Lung (tissue), 12 donors: ENCODE measurements around the gene GSC2. TPM values are rescaled to one million over a fixed set of nuclear protein-coding genes. Genes with fewer than 3 reads are reported as not detected.

Experiments used
- ATAC-seq: fragments of 200-7000 bp; cut with Tn5 transposase; one replicate; pipeline ENCODE4 v1.9.1; 2020; ENCODE audit warnings: moderate number of reproducible peaks; ENCODE audit not compliant: insufficient read depth, low FRiP score
- DNase-seq, 3 donors: peaks; one replicate each; pipeline ENCODE4 v3.0.0-alpha.2; 2013 to 2017
- H3K27ac ChIP-seq, 2 donors: one replicate each; pipeline ENCODE4 v1.5.1; 2013; ENCODE audit warnings: mild to moderate bottlenecking in 2 of 2, moderate library complexity in 2 of 2, control low read depth in 1 of 2, inconsistent platforms in 1 of 2, low read depth in 1 of 2, low read length in 1 of 2
- H3K27me3 ChIP-seq, 3 donors: one replicate each; pipeline ENCODE4 v1.5.1; 2013; ENCODE audit warnings: low read length in 2 of 3; ENCODE audit not compliant: control insufficient read depth in 3 of 3, insufficient read depth in 3 of 3
- H3K36me3 ChIP-seq, 4 donors: one replicate each; pipeline ENCODE4 v1.5.1; 2013; ENCODE audit warnings: low read length in 4 of 4, mild to moderate bottlenecking in 1 of 4, moderate library complexity in 1 of 4; ENCODE audit not compliant: control insufficient read depth in 4 of 4, insufficient read depth in 4 of 4
- H3K4me1 ChIP-seq, 5 donors: one replicate each; pipeline ENCODE4 v1.5.1; 2013; ENCODE audit warnings: low read length in 5 of 5, mild to moderate bottlenecking in 2 of 5, moderate library complexity in 1 of 5; ENCODE audit not compliant: control insufficient read depth in 5 of 5, insufficient read depth in 5 of 5
- H3K4me3 ChIP-seq: one replicate; pipeline ENCODE4 v1.5.1; 2013; ENCODE audit warnings: mild to moderate bottlenecking, control low read depth, moderate library complexity
- H3K9ac ChIP-seq, 2 donors: one replicate each; pipeline ENCODE4 v1.5.1; 2013; ENCODE audit warnings: low read length in 2 of 2, control low read depth in 1 of 2; ENCODE audit not compliant: insufficient read depth in 1 of 2
- H3K9me3 ChIP-seq, 4 donors: one replicate each; pipeline ENCODE4 v1.5.1; 2013; ENCODE audit warnings: low read length in 3 of 4, mild to moderate bottlenecking in 1 of 4, moderate library complexity in 1 of 4; ENCODE audit not compliant: control insufficient read depth in 4 of 4, insufficient read depth in 3 of 4
- WGBS, 2 donors: extraction: QIAGEN DNeasy Blood & Tissue Kit; methylation state at CpG; one replicate each; pipeline ENCODE4 v1.1.7; 2013; 5-methylcytosine and 5-hydroxymethylcytosine counted together
- polyA plus RNA-seq, 2 donors: library from polyadenylated mRNA; stranded (reverse); fragments of 200-250 nt; gene quantifications; one replicate each; pipeline ENCODE4 v1.2.1, GENCODE V29; 2013
- total RNA-seq, 2 donors: library from RNA; depleted of rRNA in 1 of 2; stranded (reverse); fragments of >200 nt in 1 of 2; gene quantifications; one replicate each; pipeline ENCODE4 v1.2.1, GENCODE V29; 2014 to 2021
- TF ChIP-seq, protein P1 (sequence below): IDR thresholded peaks from 2 replicates; pipeline ENCODE4 v1.5.1; 2012; ENCODE audit warnings: mild to moderate bottlenecking; ENCODE audit errors: control extremely low read depth, extremely low read depth
- donor health status: control.
- donor health status: control.
- donor health status: Bipolar disorder and iron deficiency.
- donor health status: healthy.
- donor health status: DM: yes; HTN: yes; CAD: no.

Gene GSC2
- total and polyA plus RNA-seq, 4 donors = not detected

DNA sequence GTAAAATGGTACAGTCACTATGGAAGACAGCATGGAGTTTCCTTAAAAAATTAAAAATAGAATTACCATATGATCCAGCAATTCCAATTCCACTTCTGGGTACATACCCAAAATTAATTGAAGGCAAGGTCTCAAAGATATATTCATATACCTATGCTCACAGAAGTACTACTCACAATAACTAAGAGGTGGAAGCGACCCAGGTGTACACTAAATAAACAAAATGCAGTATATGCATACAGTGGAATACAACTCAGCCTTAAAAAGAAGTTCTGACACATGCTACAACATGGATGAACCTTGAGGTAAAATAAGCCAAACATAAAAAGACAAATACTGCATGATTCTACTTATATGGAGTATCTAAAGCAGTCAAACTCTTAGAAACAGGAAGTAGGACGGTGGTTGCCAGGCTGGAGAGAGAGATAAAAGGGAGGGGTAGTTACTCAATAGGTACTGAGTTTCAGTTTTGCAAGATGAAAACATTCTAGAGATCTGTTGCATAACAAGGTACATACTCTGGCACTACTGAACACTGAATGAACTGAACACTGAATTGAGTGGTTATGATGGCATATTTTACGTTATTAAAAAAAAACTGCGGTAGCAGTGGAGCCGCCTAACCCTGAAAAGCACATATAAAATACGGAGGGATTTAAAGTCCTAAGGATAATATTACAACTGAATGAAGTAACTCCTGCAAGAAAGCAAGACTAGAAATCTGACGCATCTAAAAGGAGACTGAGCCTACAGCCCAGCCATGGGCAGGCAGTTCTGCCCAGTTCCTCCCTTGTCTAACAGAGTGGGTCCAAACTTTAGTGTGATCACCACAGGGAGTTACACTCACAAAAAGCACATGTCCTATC, 40.7 kb downstream of the GSC2 start:
- 19 to 31% methylated on average over 7 of the region's 7 CpGs for WGBS, 2 donors
- H3K27ac ChIP-seq = peak overlapping the region in 1 of 2 donors; percentile 68
- H3K4me1 ChIP-seq = peaks cover 9 to 47% (median 21%) of the 10 kb centered on the region in 5 donors
- H3K4me3 ChIP-seq = no peak overlapping the region
- peaks cover 0 to 2% (median 0%) of the 10 kb centered on the region in 4 donors for H3K36me3 ChIP-seq
- TF ChIP-seq, protein P1, sequence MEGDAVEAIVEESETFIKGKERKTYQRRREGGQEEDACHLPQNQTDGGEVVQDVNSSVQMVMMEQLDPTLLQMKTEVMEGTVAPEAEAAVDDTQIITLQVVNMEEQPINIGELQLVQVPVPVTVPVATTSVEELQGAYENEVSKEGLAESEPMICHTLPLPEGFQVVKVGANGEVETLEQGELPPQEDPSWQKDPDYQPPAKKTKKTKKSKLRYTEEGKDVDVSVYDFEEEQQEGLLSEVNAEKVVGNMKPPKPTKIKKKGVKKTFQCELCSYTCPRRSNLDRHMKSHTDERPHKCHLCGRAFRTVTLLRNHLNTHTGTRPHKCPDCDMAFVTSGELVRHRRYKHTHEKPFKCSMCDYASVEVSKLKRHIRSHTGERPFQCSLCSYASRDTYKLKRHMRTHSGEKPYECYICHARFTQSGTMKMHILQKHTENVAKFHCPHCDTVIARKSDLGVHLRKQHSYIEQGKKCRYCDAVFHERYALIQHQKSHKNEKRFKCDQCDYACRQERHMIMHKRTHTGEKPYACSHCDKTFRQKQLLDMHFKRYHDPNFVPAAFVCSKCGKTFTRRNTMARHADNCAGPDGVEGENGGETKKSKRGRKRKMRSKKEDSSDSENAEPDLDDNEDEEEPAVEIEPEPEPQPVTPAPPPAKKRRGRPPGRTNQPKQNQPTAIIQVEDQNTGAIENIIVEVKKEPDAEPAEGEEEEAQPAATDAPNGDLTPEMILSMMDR = no peak
- no peaks in the 10 kb centered on the region for H3K27me3 ChIP-seq
- DNase-seq (peak in 2 of 3 donors; percentile 42 to 65), ATAC-seq (peak; percentile 81)
- no peaks in the 10 kb centered on the region for H3K9me3 ChIP-seq
- H3K9ac ChIP-seq = no peak overlapping the region

DNA sequence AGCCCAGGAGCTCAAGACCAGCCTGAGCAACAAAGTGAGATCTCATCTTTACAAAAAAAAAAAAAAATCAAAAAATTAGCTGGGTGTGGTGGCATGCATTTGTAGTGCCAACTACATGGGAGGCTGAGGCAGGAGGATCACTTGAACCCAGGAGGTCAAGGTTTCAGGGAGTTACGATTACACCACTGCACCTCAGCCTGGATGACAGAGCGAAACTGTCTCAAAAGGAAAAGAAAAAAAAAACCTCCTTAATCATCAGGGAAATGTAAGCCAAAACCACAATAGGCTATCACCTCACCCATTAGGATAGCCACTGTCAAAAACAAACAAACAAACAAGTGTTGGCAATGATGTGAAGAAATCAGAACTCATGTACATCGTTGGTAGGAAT, 41.3 kb downstream of the GSC2 start:
- Histone ChIP-seq H3K4me3 (no peak overlapping the region), H3K36me3 (peaks cover 0 to 2% (median 0%) of the 10 kb centered on the region in 4 donors), H3K27ac (peak overlapping the region in 1 of 2 donors; percentile 52), H3K9ac (no peak overlapping the region), H3K4me1 (peaks cover 13 to 53% (median 21%) of the 10 kb centered on the region in 5 donors), H3K9me3 (no peaks in the 10 kb centered on the region), H3K27me3 (no peaks in the 10 kb centered on the region)
- TF ChIP-seq, protein P1 = no peak
- no peak for DNase-seq
- WGBS, 2 donors = 22 to 56% methylated on average over 3 of the region's 3 CpGs
- no peak for ATAC-seq

DNA sequence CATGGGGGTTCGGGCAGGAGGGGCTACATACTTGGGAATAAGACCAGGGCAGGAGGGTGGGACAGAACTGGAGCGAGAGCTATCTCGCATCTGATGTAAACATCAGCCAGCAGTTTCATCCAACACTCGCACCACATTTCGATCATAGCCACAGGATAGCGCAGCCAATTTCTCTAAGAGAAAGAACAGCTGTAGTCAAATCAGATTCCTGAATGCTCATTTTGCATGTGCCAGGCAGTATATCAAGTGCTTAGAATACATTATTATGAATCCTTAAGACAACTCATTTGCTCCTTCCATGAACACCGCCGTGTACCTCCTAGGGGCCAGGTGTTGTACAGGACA, 42.4 kb downstream of the GSC2 start:
- no peak overlapping the region for H3K9ac ChIP-seq
- ATAC-seq (no peak), DNase-seq (peak; percentile 46 to 87 (median 76))
- H3K4me3 ChIP-seq = no peak overlapping the region
- peaks cover 0 to 2% (median 0%) of the 10 kb centered on the region in 4 donors for H3K36me3 ChIP-seq
- H3K4me1 ChIP-seq = peaks cover 13 to 53% (median 21%) of the 10 kb centered on the region in 5 donors
- no peak overlapping the region for H3K27ac ChIP-seq
- no peaks in the 10 kb centered on the region for H3K27me3 ChIP-seq
- WGBS, 2 donors = 81 to 89% methylated on average over 8 of the region's 8 CpGs
- TF ChIP-seq, protein P1 = no peak
- no peaks in the 10 kb centered on the region for H3K9me3 ChIP-seq
